Dermis blood vessel endothelial cell (primary cell): ENCODE results near the gene MTHFD1L. TPM values are rescaled to one million over a fixed set of nuclear protein-coding genes. Genes with fewer than 3 reads are reported as not detected.
"Not testable (repeated sequence)": the region's sequence is repeated elsewhere in the genome, so short reads cannot be mapped to it uniquely, and the experiment has no call there.

Experiments used
- DNase-seq: peaks from one replicate; pipeline ENCODE4 v3.0.0; 2010
- total RNA-seq: library from RNA; depleted of rRNA; stranded (reverse); fragments of >200 nt; gene quantifications from 2 replicates; pipeline ENCODE4 v1.2.3, GENCODE V29; 2014

The MTHFD1L gene
- 38.6 and 56.4 TPM in 2 replicates for total RNA-seq

DNA sequence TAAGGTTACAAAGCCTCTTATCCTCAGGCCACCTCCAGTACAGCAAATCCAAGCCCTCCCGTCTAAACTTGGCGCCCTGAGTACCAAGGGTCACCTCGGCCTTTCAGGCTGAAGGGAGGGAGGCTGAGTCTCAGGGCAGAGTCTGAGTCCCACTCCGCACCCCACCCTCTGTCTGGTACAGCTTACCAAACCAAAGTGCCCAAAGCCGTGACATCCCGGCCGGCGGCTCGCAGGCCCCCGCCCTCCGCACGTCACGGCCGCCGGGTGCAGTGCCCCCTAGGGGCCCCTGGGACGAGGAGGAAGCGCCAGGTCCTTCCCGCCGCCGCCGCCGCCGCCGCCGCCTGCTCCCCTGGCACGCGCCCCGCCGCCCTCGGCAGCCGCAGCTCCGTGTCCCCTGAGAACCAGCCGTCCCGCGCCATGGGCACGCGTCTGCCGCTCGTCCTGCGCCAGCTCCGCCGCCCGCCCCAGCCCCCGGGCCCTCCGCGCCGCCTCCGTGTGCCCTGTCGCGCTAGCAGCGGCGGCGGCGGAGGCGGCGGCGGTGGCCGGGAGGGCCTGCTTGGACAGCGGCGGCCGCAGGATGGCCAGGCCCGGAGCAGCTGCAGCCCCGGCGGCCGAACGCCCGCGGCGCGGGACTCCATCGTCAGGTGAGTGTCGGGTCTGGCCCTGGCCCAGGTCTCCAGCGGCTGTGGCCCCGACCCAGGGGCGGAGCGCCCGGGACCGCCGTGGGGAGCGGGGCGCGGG lies at the start of gene MTHFD1L:
TSS of gene MTHFD1L (plus strand) at position 297 of the 741 bp plus-strand sequence. CDS start at position 418, 121 bp downstream.
- DNase-seq = peak; percentile 90

DNA sequence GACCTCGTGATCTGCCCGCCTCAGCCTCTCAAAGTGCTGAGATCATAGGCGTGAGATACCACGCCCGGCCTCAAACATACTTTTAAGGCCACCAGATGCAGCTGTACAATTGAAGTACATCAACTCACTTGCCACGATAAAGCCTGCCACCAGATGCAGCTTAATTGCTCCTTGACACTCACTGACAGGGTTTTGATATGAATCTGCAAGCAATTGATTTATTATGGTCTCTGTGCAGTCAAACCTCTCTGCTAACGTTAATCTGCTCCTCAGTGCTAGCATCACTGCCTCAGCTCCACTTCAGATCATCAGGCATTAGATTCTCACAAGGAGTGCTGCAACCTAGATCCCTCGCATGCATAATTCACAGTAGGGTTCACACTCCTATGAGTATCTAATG lies 48.9 kb upstream of the MTHFD1L start:
- DNase-seq = not testable (repeated sequence)

DNA sequence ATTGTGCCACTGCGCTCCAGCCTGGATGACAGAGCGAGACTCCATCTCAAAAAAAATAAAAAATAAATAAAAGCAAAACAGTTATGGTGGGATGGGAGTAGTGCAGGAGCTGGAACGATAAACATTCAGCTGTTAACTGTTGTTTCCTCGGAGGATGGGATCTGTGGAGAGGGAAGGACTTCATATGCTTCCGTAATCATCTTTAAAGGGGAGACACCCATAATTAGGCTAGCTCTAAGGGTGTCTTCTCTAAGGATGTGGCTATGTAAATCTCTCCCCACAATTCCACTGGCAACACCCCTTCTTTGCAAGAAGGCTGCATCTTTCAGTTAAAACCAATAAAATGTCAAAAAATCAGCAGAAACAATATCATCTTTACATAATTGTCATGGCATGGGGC lies 42.6 kb upstream of the MTHFD1L start:
- no peak for DNase-seq

GRCh38 chr6:150826788-150827187 lies 38.7 kb upstream of the MTHFD1L start:
- no peak for DNase-seq

GRCh38 chr6:150828107-150828506 lies 37.4 kb upstream of the MTHFD1L start:
- not testable (repeated sequence) for DNase-seq

DNA sequence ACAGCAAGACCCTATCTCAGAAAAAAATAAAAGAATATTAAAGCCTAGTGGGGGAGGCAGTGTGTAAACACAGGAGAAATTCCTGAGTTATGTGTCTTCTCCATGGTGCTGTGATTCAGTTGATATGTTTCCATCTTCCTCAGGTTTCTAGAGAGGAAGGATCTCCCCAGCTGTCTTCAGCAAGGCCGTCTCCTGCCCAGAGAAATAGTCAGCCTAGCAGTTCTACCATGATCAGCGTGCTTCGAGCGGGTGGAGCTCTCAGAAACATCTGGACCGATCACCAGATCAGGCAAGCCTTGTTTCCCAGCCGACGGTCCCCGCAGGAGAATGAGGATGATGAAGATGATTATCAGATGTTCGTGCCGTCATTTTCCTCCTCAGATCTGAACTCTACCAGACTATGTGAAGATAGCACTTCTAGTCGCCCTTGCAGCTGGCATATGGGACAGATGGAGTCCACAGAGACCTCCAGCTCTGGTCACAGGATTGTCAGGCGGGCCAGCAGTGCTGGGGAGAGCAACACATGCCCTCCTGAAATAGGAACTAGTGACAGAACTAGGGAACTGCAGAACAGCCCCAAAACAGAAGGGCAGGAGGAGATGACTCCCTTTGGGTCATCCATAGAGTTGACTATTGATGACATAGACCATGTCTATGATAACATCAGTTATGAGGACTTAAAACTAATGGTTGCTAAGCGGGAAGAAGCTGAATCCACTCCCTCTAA lies 34.9 kb upstream of the MTHFD1L start:
- no peak for DNase-seq

- DNase-seq = no peak
These were observed 33.9 kb upstream of the MTHFD1L start for GRCh38 chr6:150831577-150831976.

- DNase-seq = peak; percentile 15
These were observed 29.9 kb upstream of the MTHFD1L start for GRCh38 chr6:150835620-150836019.

DNA sequence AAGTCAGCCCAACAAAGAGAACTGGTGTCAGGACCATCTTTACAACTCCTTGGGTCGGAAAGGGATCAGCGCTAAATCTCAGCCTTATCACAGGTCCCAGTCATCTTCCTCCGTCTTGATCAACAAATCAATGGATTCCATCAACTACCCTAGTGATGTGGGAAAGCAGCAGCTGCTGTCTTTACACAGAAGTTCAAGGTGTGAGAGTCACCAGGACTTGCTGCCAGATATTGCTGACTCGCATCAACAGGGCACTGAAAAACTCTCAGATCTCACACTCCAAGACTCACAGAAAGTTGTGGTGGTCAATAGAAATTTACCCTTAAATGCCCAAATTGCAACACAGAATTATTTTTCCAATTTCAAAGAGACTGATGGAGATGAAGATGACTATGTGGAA lies 25.3 kb upstream of the MTHFD1L start:
- no peak for DNase-seq

GRCh38 chr6:150841189-150841588 lies 24.3 kb upstream of the MTHFD1L start:
- no peak for DNase-seq

DNA sequence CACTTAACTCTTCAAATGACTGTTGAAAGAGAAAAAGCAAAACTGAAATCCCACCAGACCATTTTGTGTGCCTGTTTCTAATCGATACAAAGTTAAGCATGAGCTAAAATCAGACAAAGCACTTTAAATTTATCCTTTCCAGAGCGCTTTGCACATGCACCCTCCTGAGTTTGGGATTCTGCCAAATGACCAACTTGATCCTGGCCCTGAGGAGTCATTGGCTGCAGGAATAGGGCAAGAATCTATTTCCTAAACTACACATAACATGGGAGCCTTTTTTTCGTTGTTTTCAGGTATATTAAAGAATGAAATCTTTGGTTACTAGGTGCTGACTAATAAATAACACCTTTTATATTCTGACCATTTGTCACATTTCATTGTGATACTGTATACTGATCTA lies 23.8 kb upstream of the MTHFD1L start:
- DNase-seq = no peak

DNA sequence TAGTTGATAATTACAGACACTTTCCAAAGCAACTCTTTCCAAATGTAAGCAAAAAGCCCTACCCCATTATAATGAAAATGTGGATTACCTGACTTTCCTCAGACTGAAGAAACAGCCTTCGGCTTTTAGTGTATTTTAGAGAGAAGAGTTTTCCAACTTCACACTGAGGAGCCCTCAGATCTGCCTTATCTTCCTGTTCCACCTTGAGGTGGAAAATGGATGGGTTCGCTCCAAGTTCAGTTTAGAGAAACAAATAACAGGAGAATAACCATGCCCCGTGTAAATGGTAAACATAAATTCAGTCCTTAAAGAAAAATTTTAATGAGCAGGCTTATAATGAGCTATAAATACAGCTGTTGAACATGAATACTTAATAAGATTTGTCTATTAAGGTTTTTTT lies 21.1 kb upstream of the MTHFD1L start:
- no peak for DNase-seq

- DNase-seq = no peak
These were observed 18.9 kb upstream of the MTHFD1L start for GRCh38 chr6:150846641-150847040.

DNA sequence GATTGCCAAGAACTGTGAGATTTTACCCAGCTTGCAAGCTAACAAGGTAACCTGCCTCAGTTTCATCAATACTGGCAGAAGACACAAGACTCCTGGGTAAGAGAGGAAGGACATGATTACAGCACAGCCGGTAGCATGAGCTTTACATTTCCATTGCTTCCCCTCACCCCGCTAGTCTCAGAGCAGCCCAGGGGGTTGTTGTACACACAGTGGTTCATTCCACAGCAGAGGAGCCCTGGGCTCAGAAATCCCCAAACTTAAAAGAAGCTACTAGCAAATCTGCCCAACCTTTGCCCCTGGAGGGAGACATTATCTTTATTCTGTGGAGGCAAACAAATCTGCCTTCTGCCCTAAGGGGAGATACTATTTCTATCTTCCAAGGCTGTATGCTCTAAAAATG lies 17.1 kb upstream of the MTHFD1L start:
- DNase-seq = no peak

DNA sequence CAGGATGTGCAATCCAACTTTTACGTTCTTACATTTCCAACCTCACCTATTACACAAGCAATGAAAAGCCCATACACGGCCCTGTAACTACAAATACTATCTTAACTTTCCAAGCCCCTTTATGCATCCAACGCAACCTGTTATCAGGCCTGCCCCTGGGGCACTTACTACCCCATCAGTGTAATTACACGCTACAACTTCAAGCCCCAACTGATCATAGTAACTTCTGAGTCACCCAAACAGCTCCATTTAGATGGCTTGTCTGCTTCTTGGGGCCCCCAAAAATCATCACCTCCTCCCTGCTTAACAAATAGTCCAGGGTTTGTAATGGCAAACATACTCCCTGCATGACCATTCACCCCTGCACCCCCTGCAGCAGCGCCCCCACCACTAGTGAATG lies 11.1 kb upstream of the MTHFD1L start:
- not testable (repeated sequence) for DNase-seq

GRCh38 chr6:150855171-150855570 lies 10.3 kb upstream of the MTHFD1L start:
- not testable (repeated sequence) for DNase-seq

DNA sequence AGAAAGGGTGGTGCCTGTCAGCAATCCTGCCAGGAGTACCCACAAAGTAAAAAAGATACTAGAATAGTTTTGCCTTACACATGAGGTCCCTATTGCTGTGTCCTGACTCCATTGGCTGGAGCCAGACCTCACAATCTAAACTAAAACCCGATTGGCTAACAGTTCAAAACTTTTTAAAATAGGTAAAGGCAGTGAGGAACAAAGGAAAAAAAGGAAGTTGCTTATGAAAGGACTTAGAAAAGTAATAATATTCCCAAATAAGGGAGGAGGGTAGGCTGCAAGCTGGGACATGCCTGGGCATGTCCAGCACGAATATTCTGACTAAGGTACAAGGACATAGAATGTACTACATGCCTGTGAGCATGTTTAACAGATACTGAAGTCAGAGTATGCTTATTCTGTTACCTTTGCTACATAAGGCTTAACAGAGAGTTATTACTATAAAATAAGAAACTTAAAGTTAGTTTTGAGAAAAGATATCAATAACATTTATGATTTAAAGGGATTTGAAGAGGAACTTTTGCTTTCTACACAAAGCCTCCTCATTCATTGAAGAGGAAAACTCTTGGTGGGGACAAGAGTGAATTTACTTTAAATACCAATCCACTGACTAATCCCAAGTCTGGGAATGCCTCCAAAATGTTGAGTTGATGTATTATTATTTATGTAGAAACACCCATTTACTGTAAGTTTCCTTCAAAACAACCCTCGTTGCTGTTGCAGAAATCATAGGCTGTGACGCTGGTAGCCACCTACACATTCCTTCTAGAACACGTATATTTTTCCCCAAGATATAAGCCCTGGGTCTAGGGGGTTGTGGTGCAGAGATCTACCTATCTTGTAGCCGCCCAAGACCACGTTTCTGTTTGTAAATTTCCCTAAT lies 8.2 kb upstream of the MTHFD1L start:
- peak; percentile 98 for DNase-seq

DNA sequence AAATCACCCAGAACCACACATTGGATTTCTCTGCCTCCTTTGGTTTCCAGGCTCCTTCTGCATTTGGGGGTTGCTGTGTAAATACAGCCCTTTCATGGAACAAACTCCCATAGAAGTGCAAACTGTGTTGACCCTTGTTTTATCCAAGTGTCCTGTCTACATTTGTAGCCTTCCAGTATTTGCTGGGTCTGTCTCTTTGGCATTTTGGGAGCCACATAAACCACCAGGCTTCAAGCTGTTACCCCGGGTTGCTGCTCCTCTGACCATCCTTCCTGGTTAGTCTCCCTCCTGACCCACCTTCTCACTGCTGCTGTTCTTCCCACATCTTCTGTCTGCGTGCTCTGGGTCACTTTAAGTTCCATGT lies 7.6 kb upstream of the MTHFD1L start:
- DNase-seq = no peak

DNA sequence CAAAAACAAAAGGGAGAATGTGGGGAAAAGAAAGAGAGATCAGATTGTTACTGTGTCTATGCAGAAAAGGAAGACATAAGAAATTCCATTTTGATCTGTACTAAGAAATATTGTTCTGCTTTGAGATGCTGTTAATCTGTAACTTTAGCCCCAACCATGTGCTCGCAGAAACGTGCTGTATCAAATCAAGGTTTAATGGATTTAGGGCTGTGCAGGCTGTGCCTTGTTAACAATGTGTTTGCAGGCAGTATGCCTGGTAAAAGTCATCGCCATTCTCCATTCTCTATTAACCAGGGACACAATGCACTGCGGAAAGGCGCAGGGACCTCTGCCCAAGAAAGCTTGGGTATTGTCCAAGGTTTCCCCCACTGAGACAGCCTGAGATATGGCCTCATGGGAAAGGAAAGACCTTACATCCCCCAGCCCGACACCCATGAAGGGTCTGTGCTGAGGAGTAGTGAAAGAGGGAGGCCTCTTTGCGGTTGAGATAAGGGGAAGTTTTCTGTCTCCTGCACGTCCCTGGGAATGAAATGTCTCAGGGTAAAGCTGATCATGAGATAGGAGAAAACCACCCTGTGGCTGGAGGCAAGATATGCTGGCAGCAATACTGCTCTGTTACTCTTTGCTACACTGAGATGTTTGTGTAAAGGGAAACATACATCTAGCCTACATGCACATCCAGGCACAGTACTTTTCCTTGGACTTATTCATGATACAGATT lies 3.9 kb upstream of the MTHFD1L start:
- DNase-seq = not testable (repeated sequence)

- peak; percentile 45 for DNase-seq
These were observed 2.1 kb upstream of the MTHFD1L start for GRCh38 chr6:150863213-150863928.

GRCh38 chr6:150865043-150865405 lies 478 bp upstream of the MTHFD1L start:
- DNase-seq = no peak
